Lung microvascular endothelial cell (primary cell): ENCODE data around the gene RBM39. TPM values are rescaled to one million over a fixed set of nuclear protein-coding genes. Genes with fewer than 3 reads are reported as not detected.
"Not testable (repeated sequence)": the region's sequence is repeated elsewhere in the genome, so short reads cannot be mapped to it uniquely, and the experiment has no call there.

Experiments
- DNase-seq, 2 donors: peaks; one replicate each; pipeline versions ENCODE4 v3.0.0 to v3.0.0-alpha.2; 2010; ENCODE audit warnings: low read depth in 2 of 2
- total RNA-seq: library from RNA; depleted of rRNA; stranded (reverse); fragments of >200 nt; gene quantifications from 2 replicates; pipeline ENCODE4 v1.2.1, GENCODE V29; 2014

Gene RBM39
- total RNA-seq, 1 donor from 2014 or later = 313 TPM

DNA sequence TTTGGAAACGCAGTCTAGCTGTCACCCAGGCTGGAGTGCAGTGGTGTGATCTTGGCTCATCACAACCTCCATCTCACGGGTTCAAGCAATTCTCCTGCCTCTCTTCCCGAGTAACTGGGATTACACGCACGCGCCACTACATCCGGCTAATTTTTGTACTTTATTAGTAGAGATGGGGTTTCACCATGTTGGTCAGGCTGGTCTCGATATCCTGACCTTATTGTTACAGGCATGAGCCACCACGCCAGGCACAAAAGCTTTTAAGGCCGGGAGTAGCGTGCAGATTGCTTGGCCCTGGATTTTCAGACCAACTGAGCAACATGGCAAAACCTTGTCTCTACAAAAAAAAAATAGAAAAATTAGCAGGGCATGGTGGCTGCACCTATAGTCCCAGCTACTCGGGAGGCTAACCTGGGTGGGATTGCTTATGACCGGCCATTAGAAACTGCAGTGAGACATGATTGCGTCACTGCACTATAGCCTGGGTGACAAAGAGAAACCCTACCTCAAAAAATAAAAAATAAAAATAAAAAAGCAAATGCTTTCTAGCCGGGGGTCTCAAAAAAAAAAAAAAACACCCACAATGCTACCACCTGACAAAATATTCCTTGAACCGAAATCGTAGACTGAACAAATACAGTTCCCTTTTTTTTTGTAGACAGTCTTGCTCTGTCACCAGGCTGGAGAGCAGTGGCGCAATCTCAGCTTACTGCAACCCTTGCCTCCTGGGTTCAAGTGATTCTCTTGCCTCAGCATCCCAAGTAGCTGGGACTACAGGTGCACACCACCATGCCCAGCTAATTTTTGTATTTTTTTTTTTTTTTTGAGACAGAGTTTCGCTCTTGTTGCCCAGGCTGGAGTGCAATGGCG lies 15.0 kb downstream of the RBM39 start:
- no peak for DNase-seq

DNA sequence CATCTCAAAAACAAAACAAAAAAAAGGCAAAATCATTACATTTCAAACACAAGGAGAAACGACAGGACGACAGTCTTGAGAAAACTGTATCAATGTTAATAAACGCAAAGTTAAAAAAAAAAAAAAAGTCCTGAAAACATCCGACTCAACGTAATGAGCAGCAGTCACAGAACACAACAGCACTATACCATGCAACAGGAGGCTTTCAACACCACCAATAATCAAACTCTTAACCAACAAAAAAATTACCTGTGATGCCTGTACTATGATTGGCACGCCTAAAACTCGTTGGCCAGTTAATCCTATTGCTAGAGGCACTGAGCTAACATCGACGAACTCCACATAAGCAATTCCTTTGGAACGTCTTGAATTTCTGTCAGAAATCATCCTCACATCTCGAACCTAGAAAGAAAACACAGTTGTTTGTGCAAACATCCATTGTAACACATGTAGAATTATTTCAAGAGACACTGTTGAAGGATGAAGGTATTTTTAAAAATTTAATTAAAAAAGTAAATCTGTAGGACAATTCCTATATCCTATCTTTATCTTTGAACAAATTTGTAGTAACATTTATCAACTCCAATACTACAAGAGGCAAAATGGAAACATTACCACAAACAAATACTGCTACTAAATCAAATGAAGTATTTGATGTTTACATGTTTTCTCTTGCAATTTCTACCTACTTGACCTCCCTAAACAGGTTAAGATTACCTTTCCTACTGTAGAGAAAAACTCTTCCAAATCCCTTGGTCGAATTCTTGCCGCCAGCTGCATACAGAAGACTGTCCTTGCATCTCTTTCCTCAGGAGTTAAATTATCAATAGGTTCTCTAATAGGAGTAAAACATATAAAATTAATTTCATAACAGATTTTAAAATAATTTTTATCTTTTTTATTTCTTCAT lies 17.5 kb downstream of the RBM39 start:
- DNase-seq = no peak

DNA sequence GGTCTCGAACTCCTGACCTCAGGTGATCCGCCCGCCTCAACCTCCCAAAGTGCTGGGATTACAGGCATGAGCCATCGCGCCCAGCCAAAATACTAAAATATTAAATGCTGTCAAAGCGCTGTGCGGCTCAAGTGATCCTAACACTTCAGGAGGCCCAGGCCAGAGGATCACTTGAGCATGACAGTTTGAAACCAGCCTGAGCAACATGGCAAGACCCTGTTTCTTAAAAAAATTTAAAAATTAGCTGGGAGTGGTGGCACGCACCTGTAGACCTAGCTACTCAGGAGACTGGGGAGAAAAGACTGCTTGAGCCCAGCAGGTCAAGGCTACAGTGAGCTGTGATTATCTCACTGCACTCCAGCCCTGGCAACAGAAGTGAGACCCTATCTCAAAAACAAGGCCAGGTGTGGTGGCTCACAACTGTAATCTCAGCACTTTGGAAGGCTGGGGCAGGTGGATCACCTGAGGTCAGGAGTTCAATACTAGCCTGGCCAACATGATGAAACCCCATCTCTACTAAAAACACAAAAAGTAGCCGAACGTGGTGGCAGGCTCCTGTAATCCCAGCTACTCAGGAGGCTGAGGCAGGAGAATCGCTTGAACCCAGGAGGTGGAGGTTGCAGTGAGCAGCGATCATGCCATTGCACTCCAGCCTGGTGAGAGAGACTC lies 18.3 kb downstream of the RBM39 start:
- not testable (repeated sequence) for DNase-seq

DNA sequence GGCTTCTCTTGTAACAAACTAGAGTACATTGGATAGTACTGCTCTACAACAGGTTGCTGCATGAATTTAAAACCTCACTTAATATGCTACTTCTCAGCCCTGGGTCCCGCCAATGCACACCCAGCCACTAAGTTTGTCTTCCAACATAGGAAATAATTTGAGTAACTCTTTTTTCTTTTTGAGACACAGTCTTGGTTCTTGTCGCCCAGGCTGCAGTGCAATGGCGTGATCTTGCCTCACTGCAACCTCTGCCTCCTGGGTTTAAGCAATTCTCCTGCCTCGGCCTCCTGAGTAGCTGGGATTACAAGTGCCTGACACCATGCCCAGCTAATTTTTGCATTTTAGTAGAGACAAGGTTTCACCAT lies 18.8 kb downstream of the RBM39 start:
- DNase-seq = not testable (repeated sequence)

DNA sequence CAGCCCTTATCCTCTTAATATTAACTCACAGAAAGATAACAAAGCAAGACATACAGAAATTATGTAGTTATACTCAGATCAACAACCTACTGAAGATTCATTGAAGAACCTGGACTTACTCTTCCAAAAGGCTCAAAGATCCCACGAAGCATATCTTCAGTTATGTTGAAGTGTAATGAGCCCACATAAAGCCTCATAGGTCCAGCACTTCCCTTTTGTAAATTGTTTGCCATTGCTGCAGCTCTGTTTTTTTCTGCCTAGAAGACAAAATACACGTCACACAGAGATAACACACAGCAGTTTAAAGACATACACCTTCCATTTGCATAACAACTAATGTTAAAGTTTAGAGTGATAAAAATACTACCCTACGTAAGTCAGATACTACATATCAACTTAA lies 20.4 kb downstream of the RBM39 start:
- no peak for DNase-seq

DNA sequence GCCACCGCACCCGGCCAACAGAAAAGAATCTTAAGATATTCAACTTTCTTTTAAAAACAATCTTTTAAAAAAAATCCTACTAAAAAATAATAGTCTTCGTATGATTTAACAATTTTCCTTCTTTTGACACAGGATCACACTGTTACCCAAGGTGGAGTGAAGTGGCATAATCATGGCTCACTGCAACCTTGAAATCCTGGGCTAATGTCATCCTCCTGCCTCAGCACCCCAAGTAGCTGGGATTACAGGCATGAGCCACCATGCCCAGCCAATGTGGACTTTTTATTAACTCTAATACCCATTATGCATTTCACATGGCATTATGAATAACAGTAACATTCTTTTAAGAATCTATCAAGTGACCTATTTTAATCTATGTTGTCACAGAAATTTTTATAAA lies 20.8 kb downstream of the RBM39 start:
- DNase-seq = no peak

DNA sequence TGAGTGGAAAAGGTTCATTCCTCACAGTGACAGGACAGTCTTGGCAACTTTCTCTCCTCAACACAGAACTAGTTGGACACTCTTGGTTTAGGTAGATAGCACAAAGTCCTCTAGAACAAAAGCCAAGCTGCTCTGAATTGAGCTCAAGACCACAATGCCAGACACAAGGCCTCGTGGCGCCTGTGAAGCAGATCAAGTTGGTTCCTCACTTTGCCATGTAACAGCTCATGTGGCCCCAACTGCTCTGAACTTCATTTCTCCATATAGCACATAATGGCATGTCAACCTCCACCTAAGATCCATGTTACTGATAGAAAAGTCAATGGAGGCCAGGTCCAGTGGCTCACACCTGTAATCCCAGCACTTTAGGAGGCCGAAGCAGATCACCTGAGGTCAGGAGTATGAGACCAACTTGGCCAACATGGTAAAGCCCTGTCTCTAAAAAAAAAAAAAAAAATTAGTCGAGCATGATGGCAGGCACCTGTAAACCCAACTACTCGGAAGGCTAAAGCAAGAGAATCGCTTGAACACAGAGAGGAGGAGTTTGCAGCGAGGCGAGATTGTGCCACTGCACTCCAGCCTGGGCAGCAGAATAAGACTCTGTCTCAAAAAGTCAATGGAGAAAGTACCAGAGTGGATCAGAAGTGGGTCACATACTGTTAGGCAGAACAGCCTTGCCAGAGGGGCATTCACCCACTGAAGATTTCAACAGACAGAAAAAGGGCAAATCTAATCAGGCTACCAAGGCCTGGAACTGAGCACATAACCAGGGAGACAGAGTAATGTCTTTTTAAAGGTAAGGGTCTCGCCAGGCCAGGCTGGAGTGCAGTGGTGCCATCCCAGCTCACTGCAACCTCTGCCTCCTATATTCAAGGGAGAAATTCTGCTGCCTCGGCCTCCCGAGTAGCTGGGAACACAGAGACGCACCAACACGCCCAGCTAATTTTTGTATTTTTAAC lies 21.6 kb downstream of the RBM39 start:
- no peak for DNase-seq

DNA sequence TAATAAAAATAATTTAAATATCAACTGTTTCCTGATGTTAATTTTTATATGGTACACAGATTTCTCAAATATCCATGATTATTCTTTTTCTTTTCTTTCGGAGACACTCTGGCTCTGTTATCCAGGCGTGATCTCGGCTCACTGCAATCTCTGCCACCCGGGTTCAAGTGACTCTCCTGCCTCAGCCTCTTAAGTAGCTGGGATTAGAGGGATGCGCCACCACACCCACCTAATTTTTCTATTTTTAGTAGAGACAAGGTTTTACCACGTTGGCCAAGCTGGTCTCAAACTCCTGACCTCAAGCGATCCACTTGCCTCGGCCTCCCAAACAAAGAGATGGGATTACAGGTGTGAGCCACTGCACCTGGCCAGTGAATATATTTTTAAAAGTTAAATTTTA lies 22.3 kb downstream of the RBM39 start:
- no peak for DNase-seq

DNA sequence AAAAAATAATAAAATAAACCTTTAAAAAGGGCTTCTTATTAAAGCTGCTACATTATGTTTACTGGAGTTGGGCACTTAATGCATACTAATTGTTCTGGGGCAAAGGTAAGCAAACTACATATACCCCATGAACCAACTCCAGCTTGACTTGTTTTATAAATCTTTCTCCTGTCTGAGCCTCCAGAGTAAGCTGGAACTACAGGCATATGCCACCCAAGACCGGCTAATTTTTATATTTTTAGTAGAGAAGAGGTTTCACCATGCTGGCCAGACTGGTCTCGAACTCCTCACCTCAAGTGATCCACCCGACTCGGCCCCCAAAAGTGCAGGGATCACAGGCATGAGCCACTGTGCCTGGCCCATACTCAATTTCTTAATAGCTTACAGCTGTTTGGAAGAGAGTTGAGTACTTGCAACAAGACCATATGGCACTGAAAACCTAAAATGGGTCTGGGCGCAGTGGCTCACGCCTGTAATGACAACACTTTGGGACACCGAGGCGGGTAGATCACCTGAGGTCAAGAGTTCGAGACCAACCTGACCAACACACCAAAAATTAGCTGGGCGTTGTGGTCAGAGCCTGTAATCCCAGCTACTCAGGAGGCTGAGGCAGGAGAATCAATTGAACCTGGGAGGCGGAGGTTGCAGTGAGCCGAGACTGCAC lies 23.0 kb downstream of the RBM39 start:
- no peak for DNase-seq

DNA sequence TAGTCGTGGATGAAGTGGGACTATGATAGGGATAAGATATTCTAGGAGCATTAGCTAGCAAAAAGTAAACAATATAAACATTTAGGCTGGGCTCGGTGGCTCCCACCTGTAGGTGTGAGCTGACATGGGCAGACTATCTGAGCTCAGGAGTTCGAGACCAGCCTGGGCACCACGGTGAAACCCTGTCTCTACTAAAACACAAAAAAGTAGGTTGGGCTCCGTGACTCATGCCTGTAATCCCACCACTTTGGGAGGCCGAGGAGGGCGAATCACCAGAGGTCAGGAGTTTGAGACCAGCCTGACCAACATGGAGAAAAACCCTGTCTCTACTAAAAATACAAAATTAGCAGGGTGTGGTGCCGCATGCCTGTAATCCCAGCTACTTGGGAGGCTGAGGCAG lies 23.7 kb downstream of the RBM39 start:
- not testable (repeated sequence) for DNase-seq

DNA sequence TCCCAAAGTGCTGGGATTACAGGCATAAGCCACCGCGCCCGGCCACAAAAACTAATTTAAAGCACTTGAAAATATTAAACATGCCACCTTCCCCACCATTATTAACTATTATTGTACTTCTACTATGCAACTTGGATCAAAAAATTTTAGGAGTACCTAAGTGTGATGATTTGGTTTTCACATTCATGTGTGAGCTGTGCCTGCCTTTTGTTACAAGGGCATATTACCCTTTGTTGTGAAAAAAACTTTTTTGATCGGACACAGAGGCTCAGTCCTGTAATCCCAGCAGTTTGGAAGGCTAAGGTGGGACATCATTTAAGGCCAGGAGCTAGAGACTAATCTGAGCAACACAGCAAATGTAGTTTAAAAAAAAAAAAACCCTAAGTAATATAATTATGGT lies 25.7 kb downstream of the RBM39 start:
- DNase-seq = no peak

DNA sequence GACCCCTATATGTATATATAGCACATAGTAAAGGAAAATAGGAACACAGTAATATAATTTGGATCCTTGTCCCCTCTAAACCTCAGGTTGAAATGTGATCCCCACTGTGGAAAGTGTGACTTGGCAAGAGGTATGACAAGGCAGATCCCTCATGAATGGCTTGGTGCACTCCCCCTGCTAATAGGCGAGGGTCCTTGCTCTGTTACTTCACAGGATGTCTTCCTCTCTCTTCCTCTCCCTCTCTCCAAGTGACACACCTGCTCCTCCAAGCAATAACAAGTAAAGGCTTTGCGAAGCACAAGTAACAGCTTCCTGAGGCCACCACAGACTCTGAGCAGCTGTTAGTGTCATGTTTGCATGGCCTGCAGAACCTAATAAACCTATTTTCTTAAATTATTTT lies 26.4 kb downstream of the RBM39 start:
- DNase-seq = no peak

DNA sequence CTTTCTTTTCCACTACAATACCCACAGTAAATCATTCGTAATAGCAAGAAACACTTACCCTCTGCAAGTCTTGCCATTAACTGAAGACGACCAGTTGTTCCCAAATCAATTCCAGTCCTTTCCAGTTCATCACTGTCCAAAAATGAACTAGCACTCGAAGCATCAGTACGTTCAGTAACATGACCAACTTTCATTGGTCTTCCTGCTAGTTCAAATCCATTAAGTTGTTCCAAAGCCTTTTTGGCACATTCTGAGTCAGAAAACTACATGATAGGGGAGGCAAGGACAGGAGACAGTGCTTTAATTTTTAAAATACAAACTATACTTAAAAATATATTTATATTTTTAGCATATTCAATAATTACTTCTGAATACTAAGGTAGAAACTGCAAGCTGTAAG lies 27.9 kb downstream of the RBM39 start:
- no peak for DNase-seq

DNA sequence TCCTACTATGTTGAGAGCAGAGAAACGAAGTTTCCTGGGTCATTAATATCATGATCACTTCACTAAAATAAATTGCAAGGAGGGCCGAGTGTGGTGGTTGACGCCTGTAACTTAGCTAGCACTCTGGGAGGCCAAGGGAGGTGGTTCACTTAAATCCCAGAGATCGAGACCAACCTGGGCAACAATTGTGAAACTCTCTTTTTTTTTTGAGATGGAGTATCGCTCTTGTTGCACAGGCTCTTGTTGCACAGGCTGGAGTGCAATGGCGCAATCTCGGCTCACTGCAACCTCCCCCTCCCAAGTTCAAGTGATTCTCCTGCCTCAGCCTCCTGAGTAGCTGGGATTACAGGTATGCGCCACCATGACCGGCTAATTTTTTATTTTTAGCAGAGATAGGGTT lies 28.9 kb downstream of the RBM39 start:
- not testable (repeated sequence) for DNase-seq

DNA sequence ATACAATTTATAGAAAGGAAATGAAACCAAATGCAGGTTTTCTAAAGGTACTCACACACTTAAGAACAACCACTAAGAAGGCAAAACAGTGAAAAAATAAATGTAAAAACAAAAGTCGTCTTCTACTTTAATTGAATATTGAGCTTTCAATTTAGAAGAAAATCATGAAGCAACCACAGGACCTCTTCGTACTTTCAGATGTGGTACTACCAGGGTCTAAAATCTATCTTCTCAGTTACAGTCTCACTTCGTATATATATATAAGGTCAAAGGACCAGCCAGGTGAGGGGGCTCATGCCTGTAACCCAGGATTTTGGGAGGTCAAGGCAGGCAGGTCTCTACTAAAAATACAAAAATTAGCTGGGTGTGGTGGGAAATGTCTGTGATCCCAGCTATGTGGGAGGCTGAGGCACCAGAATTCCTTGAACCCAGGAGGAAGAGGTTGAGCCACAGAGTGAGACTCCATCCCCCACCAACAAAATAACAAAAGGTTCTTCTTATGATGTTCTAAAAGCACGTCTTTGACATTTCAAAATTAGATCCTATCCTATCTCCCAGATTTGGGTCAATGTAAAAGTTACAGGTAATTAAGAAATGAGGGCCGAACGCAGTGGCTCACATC lies 30.4 kb downstream of the RBM39 start:
- DNase-seq = no peak

DNA sequence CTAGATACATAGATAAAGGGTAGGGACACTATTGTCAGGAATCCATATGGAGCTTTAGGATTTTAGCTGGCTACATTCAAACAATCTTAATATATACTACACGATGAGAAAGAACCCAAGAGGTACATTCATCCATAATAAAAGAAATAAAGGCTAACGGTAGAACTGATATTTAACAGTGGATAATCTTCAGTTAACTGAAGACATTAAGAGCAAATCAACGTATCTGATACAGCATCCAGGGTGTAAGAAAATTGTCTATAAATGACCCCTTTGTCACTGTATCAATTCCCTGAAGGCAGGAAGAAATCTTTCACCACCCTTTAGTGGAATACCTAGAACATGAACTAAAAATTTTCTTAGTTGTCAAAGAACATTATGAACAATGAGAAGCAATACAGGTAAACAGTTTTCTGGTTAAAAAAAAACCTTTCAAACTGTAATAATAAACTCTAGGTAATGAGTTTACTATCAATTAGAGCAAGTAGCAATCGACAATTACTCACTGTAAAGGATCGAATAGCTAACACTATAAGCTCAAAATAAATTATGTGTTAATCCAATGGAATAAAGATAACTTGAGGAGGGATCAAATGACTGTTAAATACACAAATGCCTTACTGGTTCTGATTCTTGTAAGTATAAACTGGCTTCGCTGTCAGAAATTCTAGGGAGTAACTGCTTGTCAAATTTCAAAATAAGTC lies 31.0 kb downstream of the RBM39 start:
- DNase-seq = no peak

DNA sequence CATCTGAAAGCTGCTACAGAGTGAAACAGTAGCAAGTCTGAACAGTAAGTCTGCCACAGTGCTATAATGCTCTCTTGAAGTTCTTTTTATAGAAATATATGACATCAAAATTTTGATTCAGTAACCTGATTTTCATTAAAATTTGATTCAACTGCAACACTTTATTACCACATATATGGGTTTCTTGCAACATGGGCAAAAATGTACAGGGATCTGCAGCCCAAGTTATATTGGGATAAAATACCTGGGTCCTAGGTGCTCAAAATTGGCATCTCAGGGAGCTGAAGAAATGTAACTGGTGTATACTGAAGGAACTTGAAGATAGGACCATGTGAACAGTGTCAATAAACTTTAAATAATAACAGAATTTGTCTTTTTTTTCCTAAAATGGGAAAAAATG lies 32.0 kb downstream of the RBM39 start:
- no peak for DNase-seq

DNA sequence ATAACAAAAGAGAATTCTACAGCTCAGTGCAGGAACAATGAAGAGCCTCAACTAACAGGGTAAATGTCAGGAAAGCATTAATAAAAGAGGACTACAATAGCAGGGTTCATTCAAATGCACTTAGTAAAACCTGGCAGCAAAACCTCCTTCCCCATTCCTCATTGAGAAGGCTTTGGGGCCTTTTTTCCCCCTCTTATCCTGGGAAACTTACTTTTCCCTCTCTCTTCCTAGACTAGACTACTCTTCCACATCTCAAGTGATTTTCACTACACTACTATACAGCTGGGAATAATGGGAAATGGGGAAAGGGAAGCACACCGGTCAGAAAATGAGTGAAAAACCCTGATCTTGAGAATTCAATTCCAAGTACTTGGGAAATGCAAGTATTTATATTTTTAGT lies 32.8 kb downstream of the RBM39 start:
- DNase-seq = no peak

DNA sequence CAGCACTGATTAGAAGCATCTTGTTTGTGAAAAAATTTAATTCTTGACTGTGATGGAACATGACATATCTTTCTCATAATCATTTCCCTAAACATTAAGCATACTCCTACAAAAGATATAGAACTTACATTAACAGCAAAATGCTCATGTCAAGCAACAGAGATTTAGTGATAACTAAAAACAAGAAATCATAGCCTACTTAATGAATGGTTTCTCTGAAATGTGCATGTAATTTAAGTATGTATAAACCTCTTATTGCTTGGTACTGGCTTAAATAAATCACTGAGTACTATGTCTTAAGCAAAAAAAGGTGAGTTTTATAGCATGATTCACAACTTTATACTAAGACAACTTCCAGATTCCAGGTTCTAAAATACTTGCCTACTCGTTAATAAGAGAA lies 33.6 kb downstream of the RBM39 start:
- DNase-seq = no peak
